ENCODE data around the gene GALR3.

GALR3 gene

GRCh38 chr22:37804881-37805809 is 18.0 kb upstream of the GALR3 start (continued):
- no peak for TF ChIP-seq ZNF747 (tag by site-specific recombination; IDR thresholded peaks at IDR 0.05)
- no peak for TF ChIP-seq GLI4 (tag by site-specific recombination; IDR thresholded peaks at IDR 0.05)
- TF ChIP-seq, protein P1, sequence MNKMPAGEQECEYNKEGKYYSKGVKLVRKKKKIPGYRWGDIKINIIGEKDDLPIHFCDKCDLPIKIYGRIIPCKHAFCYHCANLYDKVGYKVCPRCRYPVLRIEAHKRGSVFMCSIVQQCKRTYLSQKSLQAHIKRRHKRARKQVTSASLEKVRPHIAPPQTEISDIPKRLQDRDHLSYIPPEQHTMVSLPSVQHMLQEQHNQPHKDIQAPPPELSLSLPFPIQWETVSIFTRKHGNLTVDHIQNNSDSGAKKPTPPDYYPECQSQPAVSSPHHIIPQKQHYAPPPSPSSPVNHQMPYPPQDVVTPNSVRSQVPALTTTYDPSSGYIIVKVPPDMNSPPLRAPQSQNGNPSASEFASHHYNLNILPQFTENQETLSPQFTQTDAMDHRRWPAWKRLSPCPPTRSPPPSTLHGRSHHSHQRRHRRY (tag by site-specific recombination; IDR thresholded peaks at IDR 0.05) = no peak
- TF ChIP-seq ZBTB11 (tag by site-specific recombination; conservative IDR thresholded peaks at IDR 0.05; ENCODE audit: low read depth) = 0 out of 2 replicates have a peak, but pooled peaks have one; percentile 26
- no peak for TF ChIP-seq ZNF621 (tag by site-specific recombination; IDR thresholded peaks at IDR 0.05)
- TF ChIP-seq ZNF112 (tag by site-specific recombination; IDR thresholded peaks at IDR 0.05) = no peak
- TF ChIP-seq ZBTB21 (tag by site-specific recombination; IDR thresholded peaks at IDR 0.05) = no peak
- no peak for TF ChIP-seq ZNF155 (tag by site-specific recombination; IDR thresholded peaks at IDR 0.05)
- TF ChIP-seq ZBTB6 (tag by site-specific recombination; IDR thresholded peaks at IDR 0.05) = peak; percentile 47; the same call in 1 of the 2 replicates
- TF ChIP-seq ZNF2 (tag by site-specific recombination; IDR thresholded peaks at IDR 0.05) = 0 out of 2 replicates have a peak, but pooled peaks have one; percentile 47
- TF ChIP-seq, protein P2, sequence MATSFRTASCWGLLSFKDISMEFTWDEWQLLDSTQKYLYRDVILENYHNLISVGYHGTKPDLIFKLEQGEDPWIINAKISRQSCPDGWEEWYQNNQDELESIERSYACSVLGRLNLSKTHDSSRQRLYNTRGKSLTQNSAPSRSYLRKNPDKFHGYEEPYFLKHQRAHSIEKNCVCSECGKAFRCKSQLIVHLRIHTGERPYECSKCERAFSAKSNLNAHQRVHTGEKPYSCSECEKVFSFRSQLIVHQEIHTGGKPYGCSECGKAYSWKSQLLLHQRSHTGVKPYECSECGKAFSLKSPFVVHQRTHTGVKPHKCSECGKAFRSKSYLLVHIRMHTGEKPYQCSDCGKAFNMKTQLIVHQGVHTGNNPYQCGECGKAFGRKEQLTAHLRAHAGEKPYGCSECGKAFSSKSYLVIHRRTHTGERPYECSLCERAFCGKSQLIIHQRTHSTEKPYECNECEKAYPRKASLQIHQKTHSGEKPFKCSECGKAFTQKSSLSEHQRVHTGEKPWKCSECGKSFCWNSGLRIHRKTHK (tag by site-specific recombination; IDR thresholded peaks at IDR 0.05) = no peak
- no peak for TF ChIP-seq ZBTB1 (tag by site-specific recombination; IDR thresholded peaks at IDR 0.05)
- TF ChIP-seq ZSCAN16 (tag by site-specific recombination; IDR thresholded peaks at IDR 0.05) = no peak
- TF ChIP-seq ZNF354C (tag by site-specific recombination; IDR thresholded peaks at IDR 0.05; ENCODE audit: borderline replicate concordance, low read depth) = no peak
- peak; percentile 38; the same call in 1 of the 2 replicates for TF ChIP-seq SP7 (tag by site-specific recombination; IDR thresholded peaks at IDR 0.05)
- TF ChIP-seq ZNF670 (tag by site-specific recombination; IDR thresholded peaks at IDR 0.05; ENCODE audit: low read depth) = no peak
- TF ChIP-seq, protein P3, sequence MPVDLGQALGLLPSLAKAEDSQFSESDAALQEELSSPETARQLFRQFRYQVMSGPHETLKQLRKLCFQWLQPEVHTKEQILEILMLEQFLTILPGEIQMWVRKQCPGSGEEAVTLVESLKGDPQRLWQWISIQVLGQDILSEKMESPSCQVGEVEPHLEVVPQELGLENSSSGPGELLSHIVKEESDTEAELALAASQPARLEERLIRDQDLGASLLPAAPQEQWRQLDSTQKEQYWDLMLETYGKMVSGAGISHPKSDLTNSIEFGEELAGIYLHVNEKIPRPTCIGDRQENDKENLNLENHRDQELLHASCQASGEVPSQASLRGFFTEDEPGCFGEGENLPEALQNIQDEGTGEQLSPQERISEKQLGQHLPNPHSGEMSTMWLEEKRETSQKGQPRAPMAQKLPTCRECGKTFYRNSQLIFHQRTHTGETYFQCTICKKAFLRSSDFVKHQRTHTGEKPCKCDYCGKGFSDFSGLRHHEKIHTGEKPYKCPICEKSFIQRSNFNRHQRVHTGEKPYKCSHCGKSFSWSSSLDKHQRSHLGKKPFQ (tag by site-specific recombination; IDR thresholded peaks at IDR 0.05) = no peak
- no peak for TF ChIP-seq SCRT2 (tag by site-specific recombination; IDR thresholded peaks at IDR 0.05)
- TF ChIP-seq, protein P4, sequence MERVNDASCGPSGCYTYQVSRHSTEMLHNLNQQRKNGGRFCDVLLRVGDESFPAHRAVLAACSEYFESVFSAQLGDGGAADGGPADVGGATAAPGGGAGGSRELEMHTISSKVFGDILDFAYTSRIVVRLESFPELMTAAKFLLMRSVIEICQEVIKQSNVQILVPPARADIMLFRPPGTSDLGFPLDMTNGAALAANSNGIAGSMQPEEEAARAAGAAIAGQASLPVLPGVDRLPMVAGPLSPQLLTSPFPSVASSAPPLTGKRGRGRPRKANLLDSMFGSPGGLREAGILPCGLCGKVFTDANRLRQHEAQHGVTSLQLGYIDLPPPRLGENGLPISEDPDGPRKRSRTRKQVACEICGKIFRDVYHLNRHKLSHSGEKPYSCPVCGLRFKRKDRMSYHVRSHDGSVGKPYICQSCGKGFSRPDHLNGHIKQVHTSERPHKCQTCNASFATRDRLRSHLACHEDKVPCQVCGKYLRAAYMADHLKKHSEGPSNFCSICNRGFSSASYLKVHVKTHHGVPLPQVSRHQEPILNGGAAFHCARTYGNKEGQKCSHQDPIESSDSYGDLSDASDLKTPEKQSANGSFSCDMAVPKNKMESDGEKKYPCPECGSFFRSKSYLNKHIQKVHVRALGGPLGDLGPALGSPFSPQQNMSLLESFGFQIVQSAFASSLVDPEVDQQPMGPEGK (tag by site-specific recombination; IDR thresholded peaks at IDR 0.05) = no peak
- TF ChIP-seq ZNF248 (tag by site-specific recombination; IDR thresholded peaks at IDR 0.05) = no peak
- TF ChIP-seq ZNF776 (tag by site-specific recombination; IDR thresholded peaks at IDR 0.05; ENCODE audit: borderline replicate concordance) = no peak
- no peak for TF ChIP-seq ZNF174 (tag by site-specific recombination; IDR thresholded peaks at IDR 0.05)
- TF ChIP-seq ZNF121 (tag by site-specific recombination; IDR thresholded peaks at IDR 0.05) = no peak
- TF ChIP-seq BCL11A (tag by site-specific recombination; IDR thresholded peaks at IDR 0.05; ENCODE audit: low read depth) = no peak
- no peak for TF ChIP-seq ZNF324 (tag by site-specific recombination; IDR thresholded peaks at IDR 0.05)
- peak; percentile 73; the same call in 1 of the 2 replicates for TF ChIP-seq ZNF76 (tag by site-specific recombination; IDR thresholded peaks at IDR 0.05; ENCODE audit: borderline replicate concordance, low read depth)
- TF ChIP-seq ZNF704 (tag by site-specific recombination; IDR thresholded peaks at IDR 0.05) = no peak

Data from HEK293 (cell line).